Caki2 (cell line): ENCODE measurements around the gene SYTL1. TPM values are rescaled to one million over a fixed set of nuclear protein-coding genes. Genes with fewer than 3 reads are reported as not detected.
A peak's percentile ranks its signal among the peaks of the same experiment; 100 is the strongest.

Experiments used
- DNase-seq: peaks from one replicate; pipeline ENCODE4 v3.0.0-alpha.2; 2015; ENCODE audit warnings: low read depth
- in situ Hi-C: cut with HindIII; loops from 2 replicates; pipeline ENCODE4 v1.10.0; 2016; ENCODE audit warnings: low sequenced_read_pairs, low pct_unique_long_range_greater_than_20kb, mixed read lengths
- total RNA-seq: library from RNA; depleted of rRNA; stranded (reverse); fragments of >200 nt; shearing (Covaris generic); gene quantifications from 2 replicates; pipeline ENCODE4 v1.2.3, GENCODE V29; 2014; ENCODE audit warnings: low replicate concordance

Gene SYTL1
- total RNA-seq, 1 experiment from 2014 or later: 39.3 TPM

- in situ Hi-C loops: no loop called here
- DNase-seq: peak; percentile 86
These were observed 1.2 kb downstream of the SYTL1 start for GRCh38 chr1:27342778-27343638.

GRCh38 chr1:27343639-27344025 is 1.8 kb downstream of the SYTL1 start:
- in situ Hi-C loops: no loop called here
- DNase-seq: no peak

GRCh38 chr1:27345272-27345671 is 3.5 kb downstream of the SYTL1 start:
- in situ Hi-C loops: no loop called here
- no peak for DNase-seq

- DNase-seq: no peak
- in situ Hi-C loops: no loop called here
These were observed 4.5 kb downstream of the SYTL1 start for GRCh38 chr1:27346357-27346756.

- in situ Hi-C loops: no loop called here
- no peak for DNase-seq
These were observed 5.3 kb downstream of the SYTL1 start for GRCh38 chr1:27346991-27347624.

GRCh38 chr1:27348861-27349783 is 7.3 kb downstream of the SYTL1 start:
- peak; percentile 39 for DNase-seq
- in situ Hi-C loops: no loop called here

GRCh38 chr1:27349784-27350662 is 8.2 kb downstream of the SYTL1 start:
- peak; percentile 33 for DNase-seq
- in situ Hi-C loops: no loop called here

GRCh38 chr1:27350663-27351540 is 9.1 kb downstream of the SYTL1 start:
- in situ Hi-C loops: no loop called here
- DNase-seq: no peak

- in situ Hi-C loops: no loop called here
- no peak for DNase-seq
These were observed 9.8 kb downstream of the SYTL1 start for GRCh38 chr1:27351541-27352107.

- in situ Hi-C loops: no loop called here
- no peak for DNase-seq
These were observed 11.3 kb downstream of the SYTL1 start for GRCh38 chr1:27353166-27353565.

GRCh38 chr1:27353629-27354028 is 11.8 kb downstream of the SYTL1 start:
- in situ Hi-C loops: no loop called here

GRCh38 chr1:27355683-27356082 is 13.9 kb downstream of the SYTL1 start:
- DNase-seq: no peak
- in situ Hi-C loops: no loop called here

More at GRCh38 chr1:27353629-27354028, 11.8 kb downstream of the SYTL1 start:
- no peak for DNase-seq

- in situ Hi-C loops: no loop called here
- no peak for DNase-seq
These were observed 14.4 kb downstream of the SYTL1 start for GRCh38 chr1:27356277-27356618.

GRCh38 chr1:27356619-27357280 is 14.9 kb downstream of the SYTL1 start:
- no peak for DNase-seq
- in situ Hi-C loops: no loop called here

- DNase-seq: peak; percentile 51
- in situ Hi-C loops: no loop called here
These were observed 15.6 kb downstream of the SYTL1 start for GRCh38 chr1:27357281-27358037.
